ENCODE results near the gene CHST8.

The CHST8 gene

DNA sequence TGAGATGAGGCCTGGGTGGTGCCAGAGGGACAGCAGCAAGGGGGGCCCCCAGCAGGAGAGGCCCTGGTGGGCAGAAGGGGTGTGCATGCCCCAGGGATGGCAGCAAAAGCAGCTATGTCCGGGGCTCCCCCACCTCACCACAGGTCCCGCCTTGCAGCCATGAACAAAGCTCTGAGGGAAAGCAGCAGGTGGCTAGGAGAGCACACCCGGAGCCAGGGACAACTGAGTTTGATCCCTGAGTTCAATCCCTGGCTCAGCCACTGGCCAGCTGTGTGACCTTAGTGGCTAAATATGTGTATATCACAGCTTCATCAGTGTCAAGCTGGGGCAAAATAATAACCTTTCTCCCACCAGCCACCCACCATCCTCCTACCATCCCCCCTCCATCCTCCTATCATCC lies 127.3 kb downstream of the CHST8 start:
- Histone ChIP-seq H3K9me3 (ENCODE audit: low read depth, low read length) (no peaks in the 10 kb centered on the region), H3K4me3 (no peak overlapping the region), H3K9ac (ENCODE audit: insufficient read length) (no peak overlapping the region), H3K27ac (no peak overlapping the region), H3K36me3 (ENCODE audit: insufficient read depth, low read length) (no peaks in the 10 kb centered on the region)
- DNase-seq (ENCODE audit: low read depth, low spot score): no peak
- TF ChIP-seq EZH2 (IDR thresholded peaks at IDR 0.05) (no peak), POLR2AphosphoS5 (IDR thresholded peaks at IDR 0.05; ENCODE audit: borderline replicate concordance, low read depth, low read length) (no peak)

DNA sequence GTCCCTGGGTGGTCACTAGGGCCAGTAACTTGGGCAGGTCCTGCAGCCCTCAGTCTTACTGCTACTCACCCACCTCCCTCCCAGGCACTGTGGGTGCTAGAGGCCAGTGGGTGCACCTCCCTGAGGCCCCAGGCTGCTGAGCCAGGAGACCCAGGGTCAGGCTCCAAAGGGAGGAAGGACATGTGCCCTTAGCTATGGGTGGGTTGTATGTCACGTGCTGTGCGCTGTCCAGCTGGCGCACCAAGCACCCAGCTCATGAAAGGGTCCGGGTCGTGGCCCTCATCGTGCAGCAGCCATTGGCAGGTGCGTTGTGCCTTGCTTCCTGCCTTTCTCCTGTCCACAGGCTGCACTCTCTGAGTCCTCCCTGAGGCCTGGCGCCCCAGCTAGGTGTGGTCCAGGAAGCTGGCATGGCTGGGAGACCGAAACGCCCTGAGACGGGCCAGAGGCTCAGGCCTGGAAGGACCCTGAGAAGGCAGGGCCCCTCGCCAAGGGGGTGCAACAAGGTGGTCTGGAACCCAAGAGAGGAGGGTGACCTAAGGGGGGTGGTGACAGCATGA lies 127.9 kb downstream of the CHST8 start:
- no peak overlapping the region for H3K4me3 ChIP-seq
- H3K9ac ChIP-seq (ENCODE audit: insufficient read length): no peak overlapping the region
- no peaks in the 10 kb centered on the region for H3K9me3 ChIP-seq (ENCODE audit: low read depth, low read length)
- no peak overlapping the region for H3K27ac ChIP-seq
- no peak for TF ChIP-seq EZH2 (IDR thresholded peaks at IDR 0.05)
- no peak for TF ChIP-seq POLR2AphosphoS5 (IDR thresholded peaks at IDR 0.05; ENCODE audit: borderline replicate concordance, low read depth, low read length)
- no peak for TF ChIP-seq FOXP2 (optimal IDR thresholded peaks at IDR 0.05; ENCODE audit: control extremely low read depth, extremely low read length, insufficient read depth)
- no peak for DNase-seq (ENCODE audit: low read depth, low spot score)
- H3K36me3 ChIP-seq (ENCODE audit: insufficient read depth, low read length): no peaks in the 10 kb centered on the region

DNA sequence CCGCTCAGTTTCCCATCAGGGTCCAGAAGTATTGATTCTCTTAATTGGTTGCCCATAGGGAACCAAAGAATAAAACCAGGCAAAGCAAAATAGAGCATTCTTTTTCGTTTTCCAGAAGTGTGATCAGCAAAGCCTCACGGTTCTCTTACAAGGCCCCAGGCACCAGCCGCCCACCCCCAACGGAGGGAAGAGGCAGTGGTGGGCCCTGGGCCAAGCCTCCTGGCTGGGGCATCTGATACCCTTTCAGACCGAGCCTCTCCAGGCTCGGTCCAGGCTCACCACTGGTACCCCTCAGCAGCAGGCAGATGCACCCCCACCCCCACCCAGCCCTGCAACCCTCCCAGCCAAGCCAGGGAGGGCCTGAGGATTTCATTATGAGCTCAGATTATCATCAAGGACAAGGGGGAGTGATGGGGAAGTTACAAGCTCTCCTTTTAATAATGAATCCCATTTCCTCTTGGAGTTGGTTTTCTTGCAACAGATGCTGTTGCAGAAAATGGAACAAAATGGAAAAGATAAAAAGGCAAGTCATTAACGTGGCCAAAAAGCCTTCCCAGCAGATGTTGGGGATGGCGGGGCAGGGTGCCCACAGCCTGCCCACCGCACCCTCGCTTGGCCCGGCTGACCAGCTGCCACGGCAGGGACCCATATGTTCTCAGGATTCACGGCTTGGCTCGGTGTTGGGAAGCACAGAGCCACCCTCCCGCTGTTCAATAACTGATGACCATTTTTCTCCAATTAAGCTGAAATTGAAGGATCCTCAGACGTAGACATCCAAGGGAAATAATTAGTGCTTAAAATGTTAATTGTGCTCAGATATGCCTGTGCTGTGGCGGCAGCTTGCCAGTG lies 129.1 kb downstream of the CHST8 start:
- Histone ChIP-seq H3K9ac (ENCODE audit: insufficient read length) (no peak overlapping the region), H3K27ac (no peak overlapping the region), H3K9me3 (ENCODE audit: low read depth, low read length) (no peaks in the 10 kb centered on the region), H3K4me3 (no peak overlapping the region), H3K36me3 (ENCODE audit: insufficient read depth, low read length) (no peaks in the 10 kb centered on the region)
- no peak for DNase-seq (ENCODE audit: low read depth, low spot score)
- TF ChIP-seq EZH2 (IDR thresholded peaks at IDR 0.05): no peak
- no peak for TF ChIP-seq POLR2AphosphoS5 (IDR thresholded peaks at IDR 0.05; ENCODE audit: borderline replicate concordance, low read depth, low read length)
- TF ChIP-seq FOXP2 (optimal IDR thresholded peaks at IDR 0.05; ENCODE audit: control extremely low read depth, extremely low read length, insufficient read depth): no peak

DNA sequence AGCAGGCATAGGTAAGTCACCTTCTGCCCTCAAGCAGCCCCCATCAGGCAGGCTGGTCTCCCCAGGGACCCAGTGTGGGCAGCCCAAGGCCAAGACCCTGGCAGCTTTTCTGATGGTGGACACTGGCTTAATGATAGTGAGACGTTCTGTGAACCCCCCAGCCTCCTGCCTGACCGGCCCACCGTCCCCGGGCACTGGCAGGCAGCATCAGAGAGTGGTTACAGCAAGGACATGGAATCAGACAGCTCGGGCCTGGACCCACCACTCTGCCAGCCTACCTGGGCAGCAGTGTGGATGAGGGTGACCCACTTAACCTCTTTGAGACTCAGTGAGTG lies 129.7 kb downstream of the CHST8 start:
- H3K27ac ChIP-seq: no peak overlapping the region
- H3K9me3 ChIP-seq (ENCODE audit: low read depth, low read length): no peaks in the 10 kb centered on the region

DNA sequence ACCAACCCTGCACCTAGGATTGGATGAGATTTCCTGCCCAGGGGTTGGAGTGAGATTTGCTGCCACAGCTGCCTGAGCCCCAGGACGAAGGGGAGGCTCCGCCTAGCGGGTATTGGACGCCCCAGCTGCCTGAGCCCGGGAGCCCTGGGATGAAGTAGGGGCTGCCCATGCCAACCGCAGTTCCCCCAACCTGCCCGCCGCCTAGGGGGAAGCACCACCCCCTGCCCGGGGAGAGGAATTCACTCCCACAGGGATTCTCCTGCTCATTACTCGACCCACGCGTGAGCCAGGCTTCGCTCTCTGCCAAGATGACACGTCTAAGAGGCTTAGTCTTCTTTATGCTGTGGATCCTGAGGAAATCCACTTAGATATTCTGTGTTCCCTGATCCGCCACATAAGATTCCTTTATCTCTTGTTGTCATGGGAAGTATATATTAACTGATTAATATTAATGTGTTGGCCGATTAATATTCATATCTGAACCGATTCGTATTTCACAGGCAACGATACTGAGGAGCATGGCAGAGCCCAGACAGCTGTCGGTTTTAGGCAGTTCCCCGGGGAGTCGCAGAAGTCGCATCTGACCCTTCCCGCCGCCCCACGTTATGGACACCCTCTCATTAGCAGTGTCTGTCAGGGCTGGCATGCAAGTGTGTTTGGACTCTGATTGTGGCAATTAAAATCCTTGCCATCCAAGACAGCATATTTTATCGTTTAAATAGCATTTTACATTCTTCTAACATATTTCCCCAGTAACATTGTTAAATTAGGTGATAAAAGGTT lies 130.5 kb downstream of the CHST8 start:
- Histone ChIP-seq H3K36me3 (ENCODE audit: insufficient read depth, low read length) (no peaks in the 10 kb centered on the region), H3K4me3 (no peak overlapping the region), H3K9ac (ENCODE audit: insufficient read length) (no peak overlapping the region), H3K27ac (no peak overlapping the region), H3K9me3 (ENCODE audit: low read depth, low read length) (no peaks in the 10 kb centered on the region)
- no peak for DNase-seq (ENCODE audit: low read depth, low spot score)
- TF ChIP-seq EZH2 (IDR thresholded peaks at IDR 0.05): peak; percentile 41
- TF ChIP-seq FOXP2 (optimal IDR thresholded peaks at IDR 0.05; ENCODE audit: control extremely low read depth, extremely low read length, insufficient read depth): no peak
- TF ChIP-seq POLR2AphosphoS5 (IDR thresholded peaks at IDR 0.05; ENCODE audit: borderline replicate concordance, low read depth, low read length): no peak

More for the DNA sequence above, 129.7 kb downstream of the CHST8 start:
- no peak overlapping the region for H3K9ac ChIP-seq (ENCODE audit: insufficient read length)
- H3K36me3 ChIP-seq (ENCODE audit: insufficient read depth, low read length): no peaks in the 10 kb centered on the region
- no peak for TF ChIP-seq EZH2 (IDR thresholded peaks at IDR 0.05)
- TF ChIP-seq FOXP2 (optimal IDR thresholded peaks at IDR 0.05; ENCODE audit: control extremely low read depth, extremely low read length, insufficient read depth): no peak
- no peak for TF ChIP-seq POLR2AphosphoS5 (IDR thresholded peaks at IDR 0.05; ENCODE audit: borderline replicate concordance, low read depth, low read length)
- DNase-seq (ENCODE audit: low read depth, low spot score): no peak
- H3K4me3 ChIP-seq: no peak overlapping the region

DNA sequence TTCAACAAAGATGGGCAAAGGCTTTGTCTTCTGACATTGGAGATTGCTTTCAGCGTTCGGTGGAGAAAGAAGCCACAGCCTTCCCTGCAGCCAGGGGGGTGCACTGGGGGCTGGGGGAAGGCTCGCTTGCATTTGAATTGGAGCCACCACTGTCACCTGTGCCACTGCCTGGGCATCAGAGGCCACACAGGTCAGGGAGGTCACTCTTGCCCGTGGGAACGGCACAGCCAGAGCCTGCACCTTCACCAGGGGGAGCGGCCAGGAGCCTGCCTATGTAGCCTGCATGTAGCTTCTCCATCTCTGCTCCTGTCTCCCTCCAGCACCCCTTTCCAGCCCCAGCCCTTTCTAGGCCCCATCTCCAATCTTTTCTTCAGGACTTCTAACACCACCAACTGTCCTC lies 131.2 kb downstream of the CHST8 start:
- H3K27ac ChIP-seq: no peak overlapping the region
- H3K36me3 ChIP-seq (ENCODE audit: insufficient read depth, low read length): no peaks in the 10 kb centered on the region
- H3K9me3 ChIP-seq (ENCODE audit: low read depth, low read length): no peaks in the 10 kb centered on the region
- H3K9ac ChIP-seq (ENCODE audit: insufficient read length): no peak overlapping the region
- TF ChIP-seq FOXP2 (optimal IDR thresholded peaks at IDR 0.05; ENCODE audit: control extremely low read depth, extremely low read length, insufficient read depth) (no peak), POLR2AphosphoS5 (IDR thresholded peaks at IDR 0.05; ENCODE audit: borderline replicate concordance, low read depth, low read length) (no peak), EZH2 (IDR thresholded peaks at IDR 0.05) (no peak)
- no peak for DNase-seq (ENCODE audit: low read depth, low spot score)
- no peak overlapping the region for H3K4me3 ChIP-seq

DNA sequence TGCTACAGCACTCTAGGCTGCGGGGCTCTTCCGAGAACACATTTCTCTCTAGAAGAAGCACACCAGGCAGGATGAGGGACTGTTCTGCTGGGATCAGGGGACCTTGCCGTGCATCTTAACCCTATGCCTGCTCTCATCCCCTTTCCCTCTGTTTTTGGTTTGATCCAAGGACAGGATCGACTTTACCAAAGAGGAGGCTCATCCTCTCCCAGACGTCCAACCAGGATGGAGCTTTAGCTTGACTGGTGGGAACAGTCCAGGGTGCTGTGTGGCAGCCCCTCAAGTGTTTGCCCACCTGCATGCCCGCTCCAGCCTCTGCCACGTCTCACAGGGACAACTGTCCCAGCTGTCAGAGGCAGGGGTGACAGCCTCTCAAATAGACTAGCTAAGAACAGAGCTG lies 132.6 kb downstream of the CHST8 start:
- no peaks in the 10 kb centered on the region for H3K9me3 ChIP-seq (ENCODE audit: low read depth, low read length)
- no peak overlapping the region for H3K4me3 ChIP-seq
- no peak overlapping the region for H3K9ac ChIP-seq (ENCODE audit: insufficient read length)
- TF ChIP-seq POLR2AphosphoS5 (IDR thresholded peaks at IDR 0.05; ENCODE audit: borderline replicate concordance, low read depth, low read length): no peak
- no peak for TF ChIP-seq EZH2 (IDR thresholded peaks at IDR 0.05)
- TF ChIP-seq FOXP2 (optimal IDR thresholded peaks at IDR 0.05; ENCODE audit: control extremely low read depth, extremely low read length, insufficient read depth): no peak
- no peaks in the 10 kb centered on the region for H3K36me3 ChIP-seq (ENCODE audit: insufficient read depth, low read length)
- no peak for DNase-seq (ENCODE audit: low read depth, low spot score)
- H3K27ac ChIP-seq: no peak overlapping the region
